ENCODE measurements around the gene DPM1.

Gene DPM1

GRCh38 chr20:50892394-50892793 lies 65.9 kb downstream of the DPM1 start:
- DNase-seq, result no peak

GRCh38 chr20:50891138-50891537 lies 67.2 kb downstream of the DPM1 start:
- peak; percentile 46 for DNase-seq

- no peak for DNase-seq
Observed at GRCh38 chr20:50887576-50887975, 70.8 kb downstream of the DPM1 start.

- DNase-seq, result no peak
Observed at GRCh38 chr20:50886184-50886790, 72.0 kb downstream of the DPM1 start.

GRCh38 chr20:50885781-50886180 lies 72.6 kb downstream of the DPM1 start:
- DNase-seq, result no peak

GRCh38 chr20:50885068-50885467 lies 73.3 kb downstream of the DPM1 start:
- no peak for DNase-seq
